GM23338 (cell line): ENCODE data around the gene MSANTD1.

ENCODE experiments used
- CREB1 ChIP-seq: fragments of 250-450 bp; sonication (Bioruptor Pico); IDR thresholded peaks from 2 replicates; pipeline ENCODE4 v1.5.0; 2020; ENCODE audit warnings: low read depth, mild to moderate bottlenecking, moderate library complexity
- EZH2 ChIP-seq: fragments of 200-600 bp; sonication (generic); IDR thresholded peaks from one replicate; pipeline ENCODE4 v1.8.0; 2017; ENCODE audit warnings: antibody characterized with exemption, mild to moderate bottlenecking, low read depth; ENCODE audit not compliant: unreplicated experiment
- EZH2phosphoT487 ChIP-seq: fragments of 200-600 bp; sonication (generic); IDR thresholded peaks from one replicate; pipeline ENCODE4 v1.8.1; 2018; ENCODE audit warnings: antibody characterized with exemption; ENCODE audit not compliant: unreplicated experiment
- JUNB ChIP-seq: IDR thresholded peaks from one replicate; pipeline ENCODE4 v1.6.1; 2016; ENCODE audit warnings: antibody characterized with exemption; ENCODE audit not compliant: unreplicated experiment
- NANOG ChIP-seq: IDR thresholded peaks from 2 replicates; pipeline ENCODE4 v1.6.1; 2016; ENCODE audit warnings: antibody characterized with exemption, borderline replicate concordance
- POLR2AphosphoS5 ChIP-seq: IDR thresholded peaks from 2 replicates; pipeline ENCODE4 v1.6.1; 2016; ENCODE audit warnings: antibody characterized with exemption, low read depth
- REST ChIP-seq: IDR thresholded peaks from one replicate; pipeline ENCODE4 v1.6.1; 2018; ENCODE audit warnings: antibody characterized with exemption; ENCODE audit not compliant: unreplicated experiment
- TF ChIP-seq, protein P1 (sequence below), 2 experiments: fragments of 200-600 bp in 1 of 2; sonication (generic) in 1 of 2; conservative IDR thresholded peaks; 2 replicates each; pipeline versions ENCODE4 v1.5.1 to v1.6.1; 2016 to 2017; ENCODE audit warnings: antibody characterized with exemption in 2 of 2, low read depth in 2 of 2, mild to moderate bottlenecking in 2 of 2, moderate library complexity in 1 of 2

GRCh38 chr4:3205995-3206394, 43.0 kb upstream of the MSANTD1 start:
- TF ChIP-seq, protein P1, sequence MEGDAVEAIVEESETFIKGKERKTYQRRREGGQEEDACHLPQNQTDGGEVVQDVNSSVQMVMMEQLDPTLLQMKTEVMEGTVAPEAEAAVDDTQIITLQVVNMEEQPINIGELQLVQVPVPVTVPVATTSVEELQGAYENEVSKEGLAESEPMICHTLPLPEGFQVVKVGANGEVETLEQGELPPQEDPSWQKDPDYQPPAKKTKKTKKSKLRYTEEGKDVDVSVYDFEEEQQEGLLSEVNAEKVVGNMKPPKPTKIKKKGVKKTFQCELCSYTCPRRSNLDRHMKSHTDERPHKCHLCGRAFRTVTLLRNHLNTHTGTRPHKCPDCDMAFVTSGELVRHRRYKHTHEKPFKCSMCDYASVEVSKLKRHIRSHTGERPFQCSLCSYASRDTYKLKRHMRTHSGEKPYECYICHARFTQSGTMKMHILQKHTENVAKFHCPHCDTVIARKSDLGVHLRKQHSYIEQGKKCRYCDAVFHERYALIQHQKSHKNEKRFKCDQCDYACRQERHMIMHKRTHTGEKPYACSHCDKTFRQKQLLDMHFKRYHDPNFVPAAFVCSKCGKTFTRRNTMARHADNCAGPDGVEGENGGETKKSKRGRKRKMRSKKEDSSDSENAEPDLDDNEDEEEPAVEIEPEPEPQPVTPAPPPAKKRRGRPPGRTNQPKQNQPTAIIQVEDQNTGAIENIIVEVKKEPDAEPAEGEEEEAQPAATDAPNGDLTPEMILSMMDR (conservative IDR thresholded peaks at IDR 0.05; ENCODE audit: low read depth in 2 of 2) = no peak
- TF ChIP-seq POLR2AphosphoS5 (no peak), EZH2 (no peak), REST (no peak), NANOG (no peak), CREB1 (CRISPR knock-in tag) (no peak), JUNB (no peak), EZH2phosphoT487 (no peak)
